AG04450 (cell line): ENCODE results near the gene PDE7B. TPM values are rescaled to one million over a fixed set of nuclear protein-coding genes. Genes with fewer than 3 reads are reported as not detected.

Experiments
- CTCF ChIA-PET: fragments of 300-600, 350-600 bp; formaldehyde crosslinking; extraction: SDS; loops from one replicate; lab custom pipeline; 2022; ENCODE audit warnings: antibody characterized with exemption, inconsistent platforms; lab: Charles Lee
- POLR2A ChIA-PET: fragments of 350-600 bp; formaldehyde crosslinking; extraction: SDS; loops from one replicate; lab custom pipeline; 2021; ENCODE audit warnings: antibody characterized with exemption, inconsistent platforms; lab: Yijun Ruan, JAX
- DNase-seq: peaks from one replicate; pipeline ENCODE4 v3.0.0-alpha.2; 2011; ENCODE audit warnings: low read depth, low spot score
- H3K27ac ChIP-seq: one replicate; pipeline ENCODE4 v1.5.1; 2012; ENCODE audit warnings: low read depth, low read length, control low read depth
- H3K27me3 ChIP-seq: one replicate; pipeline ENCODE4 v1.6.0; 2012; ENCODE audit warnings: low read length; ENCODE audit not compliant: control insufficient read depth, insufficient read depth
- H3K4me3 ChIP-seq: 2 replicates; pipeline ENCODE4 v1.5.1; 2011; ENCODE audit warnings: mild to moderate bottlenecking, low read depth, low read length, control low read depth
- H3K9me3 ChIP-seq: 2 replicates; pipeline ENCODE4 v1.5.1; 2012; ENCODE audit warnings: low read length; ENCODE audit not compliant: control insufficient read depth, insufficient read depth
- polyA plus RNA-seq: library from polyadenylated mRNA; depleted of rRNA; stranded (reverse); fragments of >200 nt; gene quantifications from 2 replicates; pipeline ENCODE4 v1.2.3, GENCODE V29; 2011
- TF ChIP-seq, protein P1 (sequence below): IDR thresholded peaks from 2 replicates; pipeline ENCODE4 v1.5.1; 2011; ENCODE audit warnings: low read depth, low read length, control low read depth, inconsistent platforms

Gene PDE7B
- polyA plus RNA-seq, 1 experiment = 17.4 TPM

GRCh38 chr6:135890876-135891275, 39.4 kb downstream of the PDE7B start:
- no peak for DNase-seq
- CTCF ChIA-PET = no interaction called here
- Histone ChIP-seq H3K27me3 (no peaks in the 10 kb centered on the region), H3K4me3 (no peak overlapping the region), H3K9me3 (no peaks in the 10 kb centered on the region), H3K27ac (no peak overlapping the region)
- TF ChIP-seq, protein P1, sequence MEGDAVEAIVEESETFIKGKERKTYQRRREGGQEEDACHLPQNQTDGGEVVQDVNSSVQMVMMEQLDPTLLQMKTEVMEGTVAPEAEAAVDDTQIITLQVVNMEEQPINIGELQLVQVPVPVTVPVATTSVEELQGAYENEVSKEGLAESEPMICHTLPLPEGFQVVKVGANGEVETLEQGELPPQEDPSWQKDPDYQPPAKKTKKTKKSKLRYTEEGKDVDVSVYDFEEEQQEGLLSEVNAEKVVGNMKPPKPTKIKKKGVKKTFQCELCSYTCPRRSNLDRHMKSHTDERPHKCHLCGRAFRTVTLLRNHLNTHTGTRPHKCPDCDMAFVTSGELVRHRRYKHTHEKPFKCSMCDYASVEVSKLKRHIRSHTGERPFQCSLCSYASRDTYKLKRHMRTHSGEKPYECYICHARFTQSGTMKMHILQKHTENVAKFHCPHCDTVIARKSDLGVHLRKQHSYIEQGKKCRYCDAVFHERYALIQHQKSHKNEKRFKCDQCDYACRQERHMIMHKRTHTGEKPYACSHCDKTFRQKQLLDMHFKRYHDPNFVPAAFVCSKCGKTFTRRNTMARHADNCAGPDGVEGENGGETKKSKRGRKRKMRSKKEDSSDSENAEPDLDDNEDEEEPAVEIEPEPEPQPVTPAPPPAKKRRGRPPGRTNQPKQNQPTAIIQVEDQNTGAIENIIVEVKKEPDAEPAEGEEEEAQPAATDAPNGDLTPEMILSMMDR = no peak
- POLR2A ChIA-PET = no interaction called here

- ChIA-PET CTCF (interaction anchor here (1.6 kb wide), 1 partner anchor 8 kb away, joined by 4 read pairs; no protein-coding TSS in a partner anchor), POLR2A (no interaction called here)
- no peaks in the 10 kb centered on the region for H3K27me3 ChIP-seq
- H3K4me3 ChIP-seq = no peak overlapping the region
- no peak overlapping the region for H3K27ac ChIP-seq
- no peaks in the 10 kb centered on the region for H3K9me3 ChIP-seq
- DNase-seq = no peak
- TF ChIP-seq, protein P1 = no peak
These were observed 40.2 kb downstream of the PDE7B start for GRCh38 chr6:135891710-135892109.

DNA sequence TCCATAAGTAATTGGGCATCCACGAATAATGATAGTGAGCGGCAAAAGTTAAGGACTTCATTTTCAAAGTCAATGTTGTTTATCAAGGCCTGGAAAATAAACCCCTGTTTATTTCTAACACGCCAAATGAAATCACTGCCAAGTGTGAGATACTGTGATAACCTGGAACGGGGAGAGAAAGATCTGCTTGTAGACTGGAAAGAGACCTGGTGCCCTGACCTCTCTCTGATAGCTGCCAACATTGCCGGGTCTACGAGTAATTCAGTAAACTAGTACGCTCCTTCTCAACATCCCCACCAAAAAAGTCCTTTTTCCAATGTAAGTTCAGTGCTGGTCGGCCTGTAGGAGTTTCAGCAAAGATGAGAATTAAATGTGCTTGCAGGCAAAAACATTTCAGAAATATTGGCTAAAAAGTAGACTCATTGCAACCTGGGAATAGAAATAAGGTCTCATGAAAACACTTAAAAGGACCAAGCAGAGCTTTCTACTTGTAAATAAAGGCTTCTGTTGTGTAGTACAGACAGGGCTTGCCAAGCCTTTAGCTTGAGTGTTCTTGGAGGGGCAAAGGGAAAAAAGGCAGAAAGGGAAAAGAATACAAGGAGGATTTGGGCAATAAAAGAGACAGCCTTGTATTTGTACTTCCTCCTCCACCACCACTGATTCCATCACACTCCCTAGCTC, 43.9 kb downstream of the PDE7B start:
- no peak for DNase-seq
- CTCF ChIA-PET = no interaction called here
- H3K27ac ChIP-seq = no peak overlapping the region
- H3K9me3 ChIP-seq = no peaks in the 10 kb centered on the region
- no peak overlapping the region for H3K4me3 ChIP-seq
- POLR2A ChIA-PET = no interaction called here
- H3K27me3 ChIP-seq = no peaks in the 10 kb centered on the region
- TF ChIP-seq, protein P1 = no peak

GRCh38 chr6:135897087-135897486, 45.6 kb downstream of the PDE7B start:
- ChIA-PET POLR2A (no interaction called here), CTCF (no interaction called here)
- DNase-seq = no peak
- H3K27me3 ChIP-seq = no peaks in the 10 kb centered on the region
- H3K27ac ChIP-seq = no peak overlapping the region
- no peaks in the 10 kb centered on the region for H3K9me3 ChIP-seq
- TF ChIP-seq, protein P1 = no peak
- H3K4me3 ChIP-seq = no peak overlapping the region

GRCh38 chr6:135901774-135902524, 50.4 kb downstream of the PDE7B start:
- TF ChIP-seq, protein P1 = no peak
- H3K27me3 ChIP-seq = no peaks in the 10 kb centered on the region
- no peaks in the 10 kb centered on the region for H3K9me3 ChIP-seq
- peak; percentile 83 for DNase-seq
- peak overlapping the region; percentile 11; the same call in 1 of the 2 replicates for H3K4me3 ChIP-seq
- peak overlapping the region; percentile 72 for H3K27ac ChIP-seq
- ChIA-PET CTCF (interaction anchor here (1.5 to 2.5 kb wide), 2 partner anchors 37 to 324 kb away, joined by 3 to 9 read pairs; no protein-coding TSS in a partner anchor), POLR2A (no interaction called here)
